ENCODE data around the gene EPHB4. TPM values are rescaled to one million over a fixed set of nuclear protein-coding genes. Genes with fewer than 3 reads are reported as not detected.
A peak's percentile ranks its signal among the peaks of the same experiment; 100 is the strongest.

Gene EPHB4
- total and polyA plus RNA-seq, 2 of the 8 experiments (the other 6 are each of a cell fraction or from before 2014, with no cell fraction given), result 85.0 to 113 TPM

DNA sequence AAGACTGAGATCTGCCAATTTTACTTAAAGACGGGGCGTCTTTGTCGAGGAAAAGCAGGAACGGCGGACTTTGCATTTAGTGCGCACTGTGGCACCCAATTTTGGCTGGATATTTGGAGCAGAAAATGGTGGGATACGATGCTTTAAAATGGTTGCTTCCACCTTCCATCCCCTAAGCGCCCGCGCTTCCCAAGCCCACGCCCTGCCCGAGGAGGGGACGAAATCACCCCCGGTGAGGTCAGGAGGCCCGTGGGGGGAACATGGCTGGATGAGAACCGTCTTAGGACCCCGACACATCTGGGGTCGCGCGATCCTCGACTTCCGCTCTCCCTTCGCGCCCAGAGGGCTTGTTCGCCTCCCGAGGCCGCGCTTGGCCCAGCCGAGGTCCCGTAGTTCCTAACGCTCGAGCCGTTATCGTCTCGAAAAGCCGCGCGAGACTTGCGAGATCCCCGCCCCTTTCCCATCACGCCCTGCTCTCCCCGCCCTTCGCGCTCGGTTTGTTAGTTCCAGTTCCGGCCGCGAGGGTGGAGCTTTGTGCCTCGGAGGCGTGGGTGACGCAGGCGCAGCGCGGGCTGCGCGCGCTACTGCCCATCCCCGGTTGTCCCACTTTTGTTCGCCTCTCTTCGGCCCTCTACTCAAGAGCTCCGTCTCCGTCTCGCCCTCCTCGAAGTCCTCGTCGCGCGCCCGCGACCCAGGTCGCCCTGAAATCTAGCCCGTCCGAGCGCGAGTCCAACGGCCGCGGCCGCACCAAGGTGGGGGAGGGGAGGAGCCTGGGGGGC lies 47.4 kb upstream of the EPHB4 start, which contains the start of gene SRRT:
TSS of gene SRRT (plus strand) at position 527 of the 779 bp plus-strand sequence. CDS start 488 bp downstream, outside the sequence.
- Histone ChIP-seq H3K27me3 (replicated peaks in 1 of 4; ENCODE audit: control insufficient read depth in 3 of 4, extremely low read depth in 1 of 4, insufficient read depth in 3 of 4, low read length in 3 of 4) (no peaks in the 10 kb centered on the region), H3K23me2 (ENCODE audit: low read depth, low read length) (peaks cover 8% of the 10 kb centered on the region), H2BK15ac (ENCODE audit: low read length) (peak within 1 kb of the TSS; percentile 9), H3K36me3 (ENCODE audit: control insufficient read depth in 2 of 4, insufficient read depth in 4 of 4, low read length in 3 of 4) (peaks cover 24 to 59% (median 36%) of the 10 kb centered on the region in 4 experiments), H3K9me3 (ENCODE audit: insufficient read depth in 2 of 2, low read depth in 1 of 2, low read length in 1 of 2) (no peaks in the 10 kb centered on the region), H3K4me2 (ENCODE audit: insufficient read depth in 1 of 2, low read depth in 2 of 2, low read length in 2 of 2) (peak within 1 kb of the TSS; percentile 67 to 82), H2BK12ac (ENCODE audit: low read depth, low read length) (peak within 1 kb of the TSS; percentile 75; the same call in 1 of the 2 replicates), H3K23ac (ENCODE audit: insufficient read length) (no peak within 1 kb of the TSS), H3K4me3 (ENCODE audit: extremely low read depth in 1 of 4, insufficient read depth in 2 of 4, low read depth in 3 of 4, low read length in 4 of 4) (peak within 1 kb of the TSS; percentile 81 to 93 (median 91)), H3K18ac (ENCODE audit: extremely low read depth, low read length) (peak within 1 kb of the TSS; percentile 93), H2AK5ac (ENCODE audit: low read depth, low read length) (peak within 1 kb of the TSS; percentile 33), H2BK5ac (ENCODE audit: low read depth, low read length) (peak within 1 kb of the TSS; percentile 95), H2AFZ (ENCODE audit: low read length) (no peak within 1 kb of the TSS), H4K8ac (ENCODE audit: extremely low read depth, insufficient read depth, low read length) (peak within 1 kb of the TSS; percentile 96), H3K56ac (replicated peaks; ENCODE audit: insufficient read length, low read depth, low read length) (peak within 1 kb of the TSS; percentile 81), H3K79me2 (ENCODE audit: control insufficient read depth in 1 of 2, insufficient read depth in 2 of 2, low read length in 2 of 2) (peaks cover 28 to 46% of the 10 kb centered on the region in 2 experiments), H4K91ac (replicated peaks; ENCODE audit: insufficient read length, low read length) (peak within 1 kb of the TSS; percentile 58), H2BK20ac (ENCODE audit: low read length) (no peak within 1 kb of the TSS), H2BK120ac (replicated peaks; ENCODE audit: low read depth, low read length) (no peak within 1 kb of the TSS), H3K4me1 (replicated peaks in 1 of 4; ENCODE audit: control insufficient read depth in 3 of 4, insufficient read depth in 4 of 4, low read length in 3 of 4) (peaks cover 0 to 9% (median 1%) of the 10 kb centered on the region in 4 experiments; a peak in 3 of 7 replicates), H3K9ac (replicated peaks in 1 of 4; ENCODE audit: extremely low read depth in 1 of 4, low read depth in 3 of 4, low read length in 3 of 4) (peak within 1 kb of the TSS; percentile 77 to 95 (median 94)), H3K27ac (ENCODE audit: low read depth, low read length) (peak within 1 kb of the TSS; percentile 93), H3K4ac (replicated peaks; ENCODE audit: insufficient read length, low read depth, low read length) (peak within 1 kb of the TSS; percentile 89), H4K20me1 (replicated peaks in 1 of 2; ENCODE audit: control insufficient read depth in 1 of 2, insufficient read depth in 2 of 2, low read length in 2 of 2) (peaks cover 8 to 11% of the 10 kb centered on the region in 2 experiments), H3K79me1 (ENCODE audit: low read depth, low read length) (peaks cover 4% of the 10 kb centered on the region), H4K5ac (ENCODE audit: insufficient read length, low read depth, low read length) (peak within 1 kb of the TSS; percentile 96), H3K14ac (ENCODE audit: insufficient read length) (no peak within 1 kb of the TSS)
- FAIRE-seq (peak; percentile 70), DNase-seq (ENCODE audit: low read depth in 1 of 2, low spot score in 2 of 2) (peak; percentile 95 to 97)
- ChIA-PET POLR2A (ENCODE audit: partially characterized antibody) (interaction anchor here (0.5 to 15.1 kb wide), 46 partner anchors 8 to 262 kb away, joined by 3 to 313 read pairs (median 4); partner anchors contain the start of genes EPHB4, MOSPD3, POP7 and SLC12A9), CTCF (ENCODE audit: partially characterized antibody) (interaction anchor here (0.6 to 2.7 kb wide), 6 partner anchors 10 to 239 kb away, joined by 3 to 8 read pairs (median 3); partner anchors contain the start of gene SLC12A9)
- 4% methylated on average over 55 of the region's 79 CpGs; no CpG with 5 or more reads in 1 of the 2 experiments for WGBS, 2 experiments (ENCODE audit: extremely low coverage in 1 of 2, insufficient coverage in 1 of 2, insufficient read length in 1 of 2, insufficient replicate concordance in 2 of 2, low coverage in 1 of 2, low lambda C conversion rate in 2 of 2, missing lambda C conversion rate in 1 of 2)
- TF ChIP-seq HDAC2 (IDR thresholded peaks at IDR 0.05; ENCODE audit: borderline replicate concordance in 1 of 2, low read depth in 2 of 2, low read length in 2 of 2) (no peak; a peak in 1 of 4 replicates), YY1 (IDR thresholded peaks at IDR 0.05; ENCODE audit: low read depth, low read length) (peak; percentile 84), EGR1 (IDR thresholded peaks at IDR 0.05; ENCODE audit: borderline replicate concordance, low read depth, low read length) (peak; percentile 54; the same call in 1 of the 2 replicates), CEBPB (IDR thresholded peaks at IDR 0.05; ENCODE audit: low read depth, low read length) (no peak), CBX5 (IDR thresholded peaks at IDR 0.05; ENCODE audit: low read depth, low read length) (no peak), CHD2 (IDR thresholded peaks at IDR 0.05; ENCODE audit: low read length) (peak; percentile 96), CBX8 (IDR thresholded peaks at IDR 0.05; ENCODE audit: borderline replicate concordance, low read depth, low read length) (no peak), ASH2L (IDR thresholded peaks at IDR 0.05; ENCODE audit: low read length) (peak; percentile 84), NRF1 (IDR thresholded peaks at IDR 0.05; ENCODE audit: low read depth, low read length) (peak; percentile 66)
- TF ChIP-seq, protein P1, sequence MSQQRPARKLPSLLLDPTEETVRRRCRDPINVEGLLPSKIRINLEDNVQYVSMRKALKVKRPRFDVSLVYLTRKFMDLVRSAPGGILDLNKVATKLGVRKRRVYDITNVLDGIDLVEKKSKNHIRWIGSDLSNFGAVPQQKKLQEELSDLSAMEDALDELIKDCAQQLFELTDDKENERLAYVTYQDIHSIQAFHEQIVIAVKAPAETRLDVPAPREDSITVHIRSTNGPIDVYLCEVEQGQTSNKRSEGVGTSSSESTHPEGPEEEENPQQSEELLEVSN (IDR thresholded peaks at IDR 0.05), result peak; percentile 71; the same call in 1 of the 2 replicates

Measured in H1 (cell line).